ENCODE results near the gene OR14A16. TPM values are rescaled to one million over a fixed set of nuclear protein-coding genes. Genes with fewer than 3 reads are reported as not detected.

OR14A16 gene, protein sequence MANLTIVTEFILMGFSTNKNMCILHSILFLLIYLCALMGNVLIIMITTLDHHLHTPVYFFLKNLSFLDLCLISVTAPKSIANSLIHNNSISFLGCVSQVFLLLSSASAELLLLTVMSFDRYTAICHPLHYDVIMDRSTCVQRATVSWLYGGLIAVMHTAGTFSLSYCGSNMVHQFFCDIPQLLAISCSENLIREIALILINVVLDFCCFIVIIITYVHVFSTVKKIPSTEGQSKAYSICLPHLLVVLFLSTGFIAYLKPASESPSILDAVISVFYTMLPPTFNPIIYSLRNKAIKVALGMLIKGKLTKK
- total RNA-seq = not detected
- polyA plus RNA-seq (ENCODE audit: insufficient read depth in 1 of 8, insufficient read length in 8 of 8, low replicate concordance in 1 of 8) = not detected
- long read RNA-seq, donor 1 = 0 reads
- long read RNA-seq, donor 2 = 0 reads
- long read RNA-seq, donor 3 = 0 reads
- long read RNA-seq, donor 4 = 0 reads
- long read RNA-seq, donor 5 = 0 reads
- long read RNA-seq, donor 6 = 0 reads
- long read RNA-seq, donor 7 = 0 reads
- long read RNA-seq, donor 8 = 0 reads
- long read RNA-seq, donor 9 = 0 reads
- long read RNA-seq, donor 10 = 0 reads
- long read RNA-seq, donor 11 = 0 reads

GRCh38 chr1:247824023-247824422 is at the start of gene OR14A16:
Gene OR14A16 (minus strand): TSS chr1:247824119. CDS start chr1:247815729, 8,390 bp downstream.
- Histone ChIP-seq H3K27me3 (ENCODE audit: control insufficient read depth, insufficient read depth, low read length) (no peaks in the 10 kb centered on the region), H3K27ac (ENCODE audit: low read length) (no peak within 1 kb of the TSS), H3K4me3 (ENCODE audit: low read length) (no peak within 1 kb of the TSS), H3K4me1 (ENCODE audit: control insufficient read depth, insufficient read depth, low read length) (no peaks in the 10 kb centered on the region), H3K36me3 (ENCODE audit: control insufficient read depth, insufficient read depth, low read length) (no peaks in the 10 kb centered on the region), H3K9me3 (replicated peaks; ENCODE audit: control insufficient read depth, low read depth, low read length) (no peaks in the 10 kb centered on the region)
- DNase-seq = no peak
- WGBS (ENCODE audit: insufficient coverage) = 51% methylated on average over 5 of the region's 6 CpGs

GRCh38 chr1:247865416-247865815 is 41.5 kb upstream of the OR14A16 start:
- peaks cover 10% of the 10 kb centered on the region for H3K9me3 ChIP-seq (replicated peaks; ENCODE audit: control insufficient read depth, low read depth, low read length)
- WGBS (ENCODE audit: insufficient coverage) = 34% methylated on average over 4 of the region's 6 CpGs
- no peaks in the 10 kb centered on the region for H3K4me1 ChIP-seq (ENCODE audit: control insufficient read depth, insufficient read depth, low read length)
- no peak for DNase-seq
- no peaks in the 10 kb centered on the region for H3K27me3 ChIP-seq (ENCODE audit: control insufficient read depth, insufficient read depth, low read length)
- no peak overlapping the region for H3K4me3 ChIP-seq (ENCODE audit: low read length)
- H3K36me3 ChIP-seq (ENCODE audit: control insufficient read depth, insufficient read depth, low read length) = no peaks in the 10 kb centered on the region
- H3K27ac ChIP-seq (ENCODE audit: low read length) = no peak overlapping the region

DNA sequence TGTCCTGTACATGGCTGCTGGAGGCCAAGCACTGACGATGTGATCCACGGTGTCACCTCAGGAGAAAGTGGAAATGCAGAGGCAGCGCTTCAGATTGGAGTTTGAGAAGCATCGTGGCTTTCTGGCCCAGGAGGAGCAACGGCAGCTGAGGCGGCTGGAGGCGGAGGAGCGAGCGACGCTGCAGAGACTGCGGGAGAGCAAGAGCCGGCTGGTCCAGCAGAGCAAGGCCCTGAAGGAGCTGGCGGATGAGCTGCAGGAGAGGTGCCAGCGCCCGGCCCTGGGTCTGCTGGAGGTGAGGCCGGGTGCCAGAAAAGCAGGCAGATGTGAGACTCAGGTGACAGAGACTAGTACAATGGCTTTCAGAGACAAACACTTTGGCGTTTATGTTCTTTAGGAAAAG is 40.7 kb upstream of the OR14A16 start:
- Histone ChIP-seq H3K9me3 (replicated peaks; ENCODE audit: control insufficient read depth, low read depth, low read length) (peaks cover 5% of the 10 kb centered on the region), H3K27me3 (ENCODE audit: control insufficient read depth, insufficient read depth, low read length) (no peaks in the 10 kb centered on the region), H3K4me3 (ENCODE audit: low read length) (no peak overlapping the region), H3K27ac (ENCODE audit: low read length) (no peak overlapping the region), H3K4me1 (ENCODE audit: control insufficient read depth, insufficient read depth, low read length) (no peaks in the 10 kb centered on the region), H3K36me3 (ENCODE audit: control insufficient read depth, insufficient read depth, low read length) (no peaks in the 10 kb centered on the region)
- WGBS (ENCODE audit: insufficient coverage) = 75% methylated on average over 16 of the region's 17 CpGs
- DNase-seq = no peak

GRCh38 chr1:247862756-247863155 is 38.8 kb upstream of the OR14A16 start:
- 60% methylated on average over 2 of the region's 4 CpGs for WGBS (ENCODE audit: insufficient coverage)

DNA sequence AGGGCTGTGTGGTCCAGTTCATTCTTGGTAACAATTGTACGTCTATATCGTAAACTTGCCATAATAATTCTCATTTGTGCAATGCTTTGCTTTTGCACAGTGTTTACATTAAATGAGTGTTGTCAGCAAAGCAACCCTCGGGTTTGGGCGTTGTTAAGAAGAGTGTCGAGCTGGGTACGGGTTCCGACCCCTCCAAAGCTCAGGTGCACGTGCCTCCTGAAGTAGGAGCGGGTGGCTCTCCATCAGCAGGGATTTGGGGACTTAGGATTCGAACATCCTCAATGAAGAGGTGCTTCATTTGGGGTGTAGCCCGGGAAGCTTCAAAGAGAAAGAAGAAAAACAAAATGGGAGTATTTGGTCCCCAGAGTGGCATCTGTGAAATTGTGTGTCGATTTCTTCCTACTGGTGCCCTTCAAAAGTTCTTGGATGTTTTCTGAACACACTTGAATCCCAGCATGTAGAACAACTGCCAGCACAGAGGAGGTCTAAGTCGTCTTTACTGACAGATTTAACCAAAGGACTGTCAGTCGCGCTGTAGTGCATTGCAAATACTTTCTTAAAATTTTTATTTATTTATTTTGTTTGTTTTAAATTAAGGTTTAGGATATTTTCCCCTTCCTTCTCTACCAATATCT is 34.2 kb upstream of the OR14A16 start:
- 24% methylated on average over 9 of the region's 15 CpGs for WGBS (ENCODE audit: insufficient coverage)
- H3K36me3 ChIP-seq (ENCODE audit: control insufficient read depth, insufficient read depth, low read length) = no peaks in the 10 kb centered on the region
- H3K27me3 ChIP-seq (ENCODE audit: control insufficient read depth, insufficient read depth, low read length) = peaks cover 16% of the 10 kb centered on the region
- H3K4me3 ChIP-seq (ENCODE audit: low read length) = no peak overlapping the region
- no peaks in the 10 kb centered on the region for H3K9me3 ChIP-seq (replicated peaks; ENCODE audit: control insufficient read depth, low read depth, low read length)
- H3K27ac ChIP-seq (ENCODE audit: low read length) = no peak overlapping the region
- no peak for DNase-seq
- no peaks in the 10 kb centered on the region for H3K4me1 ChIP-seq (ENCODE audit: control insufficient read depth, insufficient read depth, low read length)

More at GRCh38 chr1:247862756-247863155, 38.8 kb upstream of the OR14A16 start:
- no peak for DNase-seq
- Histone ChIP-seq H3K27me3 (ENCODE audit: control insufficient read depth, insufficient read depth, low read length) (peaks cover 7% of the 10 kb centered on the region), H3K4me1 (ENCODE audit: control insufficient read depth, insufficient read depth, low read length) (no peaks in the 10 kb centered on the region), H3K27ac (ENCODE audit: low read length) (no peak overlapping the region), H3K4me3 (ENCODE audit: low read length) (no peak overlapping the region), H3K36me3 (ENCODE audit: control insufficient read depth, insufficient read depth, low read length) (no peaks in the 10 kb centered on the region), H3K9me3 (replicated peaks; ENCODE audit: control insufficient read depth, low read depth, low read length) (no peaks in the 10 kb centered on the region)

GRCh38 chr1:247857069-247857984 is 33.4 kb upstream of the OR14A16 start, which contains the start of gene TRIM58:
Gene TRIM58 (plus strand): TSS chr1:247857187. CDS start chr1:247857247, 60 bp downstream.
- H3K27ac ChIP-seq (ENCODE audit: low read length) = no peak within 1 kb of the TSS

DNA sequence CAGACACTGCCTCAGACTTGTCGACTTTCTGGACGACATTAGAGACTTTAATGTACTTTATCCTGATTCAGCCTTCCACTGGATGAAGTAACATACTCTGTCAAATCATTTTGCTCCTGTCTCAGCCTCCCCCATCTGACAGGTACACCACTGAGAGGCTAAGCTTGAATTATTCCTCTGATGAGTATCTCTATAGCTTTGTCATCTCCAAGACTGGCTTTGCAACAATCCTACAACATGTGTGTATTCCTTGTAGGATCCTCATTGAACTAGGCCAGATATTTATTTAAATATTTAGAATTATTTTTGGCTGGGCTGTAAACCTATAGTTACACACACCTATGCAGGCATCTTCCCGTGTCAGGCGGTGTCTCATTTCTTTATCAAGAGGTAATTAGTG is 32.0 kb upstream of the OR14A16 start:
- WGBS (ENCODE audit: insufficient coverage) = 53% methylated on average over 2 of the region's 4 CpGs
- DNase-seq = no peak

More at GRCh38 chr1:247857069-247857984, 33.4 kb upstream of the OR14A16 start, which contains the start of gene TRIM58:
- peak; percentile 15 for DNase-seq
- Histone ChIP-seq H3K36me3 (ENCODE audit: control insufficient read depth, insufficient read depth, low read length) (no peaks in the 10 kb centered on the region), H3K27me3 (ENCODE audit: control insufficient read depth, insufficient read depth, low read length) (peaks cover 16% of the 10 kb centered on the region), H3K4me3 (ENCODE audit: low read length) (no peak within 1 kb of the TSS), H3K9me3 (replicated peaks; ENCODE audit: control insufficient read depth, low read depth, low read length) (no peaks in the 10 kb centered on the region), H3K4me1 (ENCODE audit: control insufficient read depth, insufficient read depth, low read length) (no peaks in the 10 kb centered on the region)
- under 1% methylated on average over 96 of the region's 109 CpGs for WGBS (ENCODE audit: insufficient coverage)

DNA sequence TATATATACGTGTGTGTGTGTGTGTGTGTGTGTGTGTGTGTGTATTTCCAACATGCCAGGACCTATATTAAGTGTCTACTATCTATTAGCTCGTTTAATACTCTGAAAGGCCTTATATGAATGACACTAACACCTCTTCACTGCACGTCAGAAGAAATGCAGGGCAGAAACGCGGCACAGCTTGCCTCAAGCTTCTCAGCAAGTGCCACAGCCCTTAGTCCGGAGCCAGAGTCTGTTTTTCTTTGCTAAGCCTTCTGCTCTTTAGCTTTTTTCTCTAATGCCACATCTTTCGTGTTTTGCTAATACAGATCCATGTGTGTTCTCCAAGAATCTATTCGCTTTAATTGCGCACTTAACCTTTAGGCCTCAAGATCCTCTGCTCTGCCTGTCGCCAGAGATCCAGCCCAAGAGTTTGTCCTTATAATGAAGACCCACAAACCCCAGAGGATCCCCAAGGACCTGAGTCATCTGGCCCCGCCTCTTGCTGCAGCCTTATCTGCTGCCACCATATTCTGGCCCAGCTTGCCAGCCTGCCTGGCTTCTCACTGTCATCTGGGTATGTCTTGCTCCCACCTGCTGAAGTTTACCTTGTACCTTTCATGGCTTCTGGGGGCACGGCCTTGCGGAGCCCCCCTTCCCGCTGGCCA is 31.1 kb upstream of the OR14A16 start:
- Histone ChIP-seq H3K27me3 (ENCODE audit: control insufficient read depth, insufficient read depth, low read length) (peaks cover 16% of the 10 kb centered on the region), H3K36me3 (ENCODE audit: control insufficient read depth, insufficient read depth, low read length) (no peaks in the 10 kb centered on the region), H3K9me3 (replicated peaks; ENCODE audit: control insufficient read depth, low read depth, low read length) (no peaks in the 10 kb centered on the region), H3K4me1 (ENCODE audit: control insufficient read depth, insufficient read depth, low read length) (no peaks in the 10 kb centered on the region), H3K4me3 (ENCODE audit: low read length) (no peak overlapping the region), H3K27ac (ENCODE audit: low read length) (no peak overlapping the region)
- peak; percentile 4 for DNase-seq
- WGBS (ENCODE audit: insufficient coverage) = 80% methylated on average over 13 of the region's 14 CpGs

More for the DNA sequence above, 32.0 kb upstream of the OR14A16 start:
- Histone ChIP-seq H3K27ac (ENCODE audit: low read length) (no peak overlapping the region), H3K4me3 (ENCODE audit: low read length) (no peak overlapping the region), H3K27me3 (ENCODE audit: control insufficient read depth, insufficient read depth, low read length) (peaks cover 16% of the 10 kb centered on the region), H3K9me3 (replicated peaks; ENCODE audit: control insufficient read depth, low read depth, low read length) (no peaks in the 10 kb centered on the region), H3K36me3 (ENCODE audit: control insufficient read depth, insufficient read depth, low read length) (no peaks in the 10 kb centered on the region), H3K4me1 (ENCODE audit: control insufficient read depth, insufficient read depth, low read length) (no peaks in the 10 kb centered on the region)

DNA sequence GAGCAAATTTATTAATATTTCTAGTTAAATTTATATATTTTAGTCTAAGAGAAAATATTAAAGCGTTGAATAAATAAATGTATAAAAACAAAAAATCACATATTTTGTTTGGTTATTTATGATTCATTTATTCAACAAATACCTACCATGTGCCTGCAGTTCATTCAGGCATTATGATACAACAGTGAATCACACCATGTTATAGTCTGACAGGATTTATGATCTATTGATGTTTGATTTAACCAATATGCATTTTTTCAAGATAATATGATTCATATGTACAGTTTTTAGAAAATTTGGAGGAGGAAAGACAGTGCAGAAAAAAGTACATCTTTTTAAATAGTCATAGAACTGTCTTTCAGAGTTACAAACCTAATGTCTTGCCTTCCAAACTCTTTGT is 25.7 kb upstream of the OR14A16 start:
- no peak for DNase-seq
- H3K36me3 ChIP-seq (ENCODE audit: control insufficient read depth, insufficient read depth, low read length) = no peaks in the 10 kb centered on the region
- no CpG with 5 or more reads among the region's 1 CpG for WGBS (ENCODE audit: insufficient coverage)

More for the DNA sequence above, 25.7 kb upstream of the OR14A16 start:
- H3K4me1 ChIP-seq (ENCODE audit: control insufficient read depth, insufficient read depth, low read length) = no peaks in the 10 kb centered on the region
- H3K4me3 ChIP-seq (ENCODE audit: low read length) = no peak overlapping the region
- no peak overlapping the region for H3K27ac ChIP-seq (ENCODE audit: low read length)
- H3K9me3 ChIP-seq (replicated peaks; ENCODE audit: control insufficient read depth, low read depth, low read length) = no peaks in the 10 kb centered on the region
- H3K27me3 ChIP-seq (ENCODE audit: control insufficient read depth, insufficient read depth, low read length) = no peaks in the 10 kb centered on the region
